ENCODE data around the gene OR52B6. TPM values are rescaled to one million over a fixed set of nuclear protein-coding genes. Genes with fewer than 3 reads are reported as not detected.

Gene OR52B6
- total RNA-seq, 1 experiment from 2014 or later, result not detected

DNA sequence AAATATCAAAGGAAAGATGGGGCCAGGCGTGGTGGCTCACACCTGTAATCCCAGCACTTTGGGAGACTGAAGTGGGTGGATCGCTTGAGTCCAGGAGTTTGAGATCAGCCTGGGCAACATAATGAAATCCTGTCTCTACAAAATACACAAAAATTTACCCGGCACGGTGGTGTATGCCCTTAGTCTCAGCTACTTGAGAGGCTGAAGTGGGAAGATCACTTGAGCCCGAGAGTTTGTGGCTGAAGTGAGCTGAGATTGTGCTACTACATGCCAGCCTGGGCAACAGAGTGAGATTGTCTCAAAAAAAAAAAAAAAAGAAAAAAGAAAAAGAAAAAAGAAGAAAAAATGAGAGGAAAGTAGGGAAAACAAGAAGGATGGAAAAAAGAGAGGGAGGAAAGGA lies 11.9 kb downstream of the OR52B6 start:
- Histone ChIP-seq H2AFZ (no peak overlapping the region), H3K4me2 (no peak overlapping the region), H3K27ac (no peak overlapping the region), H3K9me2 (ENCODE audit: insufficient read depth) (no peaks in the 10 kb centered on the region), H3K36me3 (ENCODE audit: low read depth) (no peaks in the 10 kb centered on the region), H4K20me1 (ENCODE audit: insufficient read depth) (no peaks in the 10 kb centered on the region), H3K4me3 (no peak overlapping the region), H3K27me3 (ENCODE audit: insufficient read depth, low read depth) (no peaks in the 10 kb centered on the region), H3K4me1 (replicated peaks; ENCODE audit: insufficient read depth) (peaks cover 5% of the 10 kb centered on the region), H3F3A (ENCODE audit: insufficient read depth, low read depth) (0 out of 2 replicates have a peak, but pooled peaks cover 6% of the 10 kb centered on the region), H3K9me3 (ENCODE audit: insufficient read depth, low read depth) (no peaks in the 10 kb centered on the region), H3K79me2 (ENCODE audit: low read depth) (0 out of 2 replicates have a peak, but pooled peaks cover under 1% of the 10 kb centered on the region)
- BruUV-seq (replicated peaks), result no TSS peak
- no peak for TF ChIP-seq EZH2 (IDR thresholded peaks at IDR 0.05; ENCODE audit: low read depth)
- TF ChIP-seq, protein P1, sequence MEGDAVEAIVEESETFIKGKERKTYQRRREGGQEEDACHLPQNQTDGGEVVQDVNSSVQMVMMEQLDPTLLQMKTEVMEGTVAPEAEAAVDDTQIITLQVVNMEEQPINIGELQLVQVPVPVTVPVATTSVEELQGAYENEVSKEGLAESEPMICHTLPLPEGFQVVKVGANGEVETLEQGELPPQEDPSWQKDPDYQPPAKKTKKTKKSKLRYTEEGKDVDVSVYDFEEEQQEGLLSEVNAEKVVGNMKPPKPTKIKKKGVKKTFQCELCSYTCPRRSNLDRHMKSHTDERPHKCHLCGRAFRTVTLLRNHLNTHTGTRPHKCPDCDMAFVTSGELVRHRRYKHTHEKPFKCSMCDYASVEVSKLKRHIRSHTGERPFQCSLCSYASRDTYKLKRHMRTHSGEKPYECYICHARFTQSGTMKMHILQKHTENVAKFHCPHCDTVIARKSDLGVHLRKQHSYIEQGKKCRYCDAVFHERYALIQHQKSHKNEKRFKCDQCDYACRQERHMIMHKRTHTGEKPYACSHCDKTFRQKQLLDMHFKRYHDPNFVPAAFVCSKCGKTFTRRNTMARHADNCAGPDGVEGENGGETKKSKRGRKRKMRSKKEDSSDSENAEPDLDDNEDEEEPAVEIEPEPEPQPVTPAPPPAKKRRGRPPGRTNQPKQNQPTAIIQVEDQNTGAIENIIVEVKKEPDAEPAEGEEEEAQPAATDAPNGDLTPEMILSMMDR (conservative IDR thresholded peaks at IDR 0.05), result no peak
- no peak for DNase-seq
- POLR2A ChIA-PET (ENCODE audit: unreplicated experiment), result no interaction called here
- CTCF ChIA-PET, result no interaction called here
- intact Hi-C loops (cut with micrococcal nuclease; ENCODE audit: unreplicated experiment), result no loop called here

DNA sequence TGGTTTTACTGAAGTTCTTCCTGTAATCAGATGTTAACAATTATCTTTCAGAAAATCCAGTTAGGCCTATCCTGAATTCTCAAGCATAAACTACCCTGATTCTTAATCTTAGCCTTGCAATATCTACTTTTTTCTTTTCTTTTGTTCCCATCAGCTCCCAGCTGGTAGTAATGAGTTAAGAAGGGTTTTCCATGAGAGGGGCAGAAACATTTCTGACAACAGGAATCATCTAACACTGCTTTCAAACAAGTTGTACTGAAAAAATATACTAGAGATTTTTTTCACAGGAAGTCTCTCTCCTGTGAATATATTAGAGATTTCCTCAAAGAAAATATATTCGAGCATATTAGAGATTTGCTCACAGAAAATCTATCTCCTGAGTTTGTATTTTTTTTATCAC lies 12.5 kb downstream of the OR52B6 start:
- H3F3A ChIP-seq (ENCODE audit: insufficient read depth, low read depth), result 0 out of 2 replicates have a peak, but pooled peaks cover 6% of the 10 kb centered on the region
- no TSS peak for BruUV-seq (replicated peaks)
- ChIA-PET CTCF (no interaction called here), POLR2A (ENCODE audit: unreplicated experiment) (no interaction called here)
- no peak overlapping the region for H3K4me2 ChIP-seq
- H3K36me3 ChIP-seq (ENCODE audit: low read depth), result no peaks in the 10 kb centered on the region
- DNase-seq, result no peak
- peaks cover 11% of the 10 kb centered on the region for H3K4me1 ChIP-seq (replicated peaks; ENCODE audit: insufficient read depth)
- TF ChIP-seq, protein P1 (conservative IDR thresholded peaks at IDR 0.05), result no peak
- TF ChIP-seq EZH2 (IDR thresholded peaks at IDR 0.05; ENCODE audit: low read depth), result no peak
- no peaks in the 10 kb centered on the region for H3K9me3 ChIP-seq (ENCODE audit: insufficient read depth, low read depth)
- H2AFZ ChIP-seq, result no peak overlapping the region
- no peaks in the 10 kb centered on the region for H3K27me3 ChIP-seq (ENCODE audit: insufficient read depth, low read depth)
- no peak overlapping the region for H3K4me3 ChIP-seq
- no peaks in the 10 kb centered on the region for H3K9me2 ChIP-seq (ENCODE audit: insufficient read depth)
- H4K20me1 ChIP-seq (ENCODE audit: insufficient read depth), result no peaks in the 10 kb centered on the region
- no peak overlapping the region for H3K27ac ChIP-seq
- H3K79me2 ChIP-seq (ENCODE audit: low read depth), result 0 out of 2 replicates have a peak, but pooled peaks cover 6% of the 10 kb centered on the region
- intact Hi-C loops (cut with micrococcal nuclease; ENCODE audit: unreplicated experiment), result no loop called here

DNA sequence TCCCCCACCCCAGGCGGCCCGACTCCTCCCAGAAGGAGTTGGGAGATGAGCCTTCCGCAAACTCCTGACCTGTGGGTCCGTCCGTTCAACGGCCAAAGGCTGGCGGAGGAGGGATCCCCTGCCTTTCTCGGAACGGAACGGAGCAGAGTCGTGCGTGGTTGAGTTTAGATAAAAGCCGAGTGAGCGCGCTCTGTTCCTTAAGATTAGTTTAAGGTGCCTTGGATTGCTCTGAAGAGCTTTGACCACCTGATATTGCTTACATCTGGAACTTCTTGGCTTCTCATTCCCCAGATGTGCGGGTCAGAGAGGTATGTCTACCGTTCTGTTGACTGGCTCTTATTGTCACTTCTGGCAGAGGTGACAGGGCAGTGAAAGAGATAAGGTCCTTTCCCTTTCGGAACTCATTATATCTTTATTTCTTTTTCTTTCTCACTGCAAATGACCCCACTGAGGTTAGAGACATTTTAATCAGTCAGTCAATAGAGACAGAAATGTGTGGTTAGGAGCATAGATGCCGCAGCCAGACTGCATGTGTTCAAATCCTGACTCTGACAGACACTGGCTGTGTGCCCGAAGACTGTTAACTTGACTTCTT lies 16.0 kb downstream of the OR52B6 start, which contains the start of gene TRIM6:
TRIM6 (plus strand) TSS at position 31 of the 595 bp plus-strand sequence; CDS start at position 292, 261 bp downstream.
- Histone ChIP-seq H3K27ac (peak within 1 kb of the TSS; percentile 78), H3K9me3 (ENCODE audit: insufficient read depth, low read depth) (no peaks in the 10 kb centered on the region), H3F3A (ENCODE audit: insufficient read depth, low read depth) (0 out of 2 replicates have a peak, but pooled peaks cover 6% of the 10 kb centered on the region), H3K4me3 (peak within 1 kb of the TSS; percentile 72), H3K36me3 (ENCODE audit: low read depth) (no peaks in the 10 kb centered on the region), H3K27me3 (ENCODE audit: insufficient read depth, low read depth) (no peaks in the 10 kb centered on the region), H3K9me2 (ENCODE audit: insufficient read depth) (no peaks in the 10 kb centered on the region), H3K79me2 (ENCODE audit: low read depth) (0 out of 2 replicates have a peak, but pooled peaks cover 10% of the 10 kb centered on the region), H3K4me1 (replicated peaks; ENCODE audit: insufficient read depth) (peaks cover 20% of the 10 kb centered on the region), H3K4me2 (peak within 1 kb of the TSS; percentile 81), H2AFZ (peak within 1 kb of the TSS; percentile 80), H4K20me1 (ENCODE audit: insufficient read depth) (no peaks in the 10 kb centered on the region)
- POLR2A ChIA-PET (ENCODE audit: unreplicated experiment), result interaction anchor here (0.5 kb wide), 1 partner anchor 23 kb away, joined by 3 read pairs; no protein-coding TSS in a partner anchor
- CTCF ChIA-PET, result no interaction called here
- peak; percentile 36 to 49 for DNase-seq
- intact Hi-C loops (cut with micrococcal nuclease; ENCODE audit: unreplicated experiment), result loop anchor here (1.0 to 2.0 kb wide), 2 partner anchors 25 to 88 kb away; partner anchors contain the start of gene TRIM5
- no TSS peak for BruUV-seq (replicated peaks)
- TF ChIP-seq, protein P1 (conservative IDR thresholded peaks at IDR 0.05), result no peak
- no peak for TF ChIP-seq EZH2 (IDR thresholded peaks at IDR 0.05; ENCODE audit: low read depth)

Data from PC-9 (cell line).